Adrenal gland (tissue), 12 donors: Measurements from ENCODE around the gene EIF5B. TPM values are rescaled to one million over a fixed set of nuclear protein-coding genes. Genes with fewer than 3 reads are reported as not detected.
"Not testable (repeated sequence)": the region's sequence is repeated elsewhere in the genome, so short reads cannot be mapped to it uniquely, and the experiment has no call there.

Source experiments
- DNase-seq, 7 donors: peaks; one replicate each; pipeline ENCODE4 v3.0.0-alpha.2; 2019 to 2020
- H3K27ac ChIP-seq, 5 donors: fragments of 200-600 bp; sonication (generic) in 4 of 5; 1 replicate in 3 of 5; 2 replicates in 2 of 5; pipeline versions ENCODE4 v1.5.1 to v1.8.0; 2016 to 2020; ENCODE audit warnings: mild to moderate bottlenecking in 1 of 5
- H3K27me3 ChIP-seq: fragments of 200-600 bp; 2 replicates; pipeline ENCODE4 v1.8.0; 2021
- H3K36me3 ChIP-seq, 2 donors: fragments of 200-600 bp; replicated peaks in 1 of 2; 1 replicate in 1 of 2; 2 replicates in 1 of 2; pipeline versions ENCODE4 v1.5.1 to v1.8.0; 2018 to 2022
- H3K4me1 ChIP-seq, 2 donors: fragments of 200-600 bp; replicated peaks in 1 of 2; 1 replicate in 1 of 2; 2 replicates in 1 of 2; pipeline versions ENCODE4 v1.5.1 to v1.8.0; 2018 to 2021
- H3K4me3 ChIP-seq, 4 donors: fragments of 200-600 bp; sonication (generic) in 3 of 4; one replicate each; pipeline ENCODE4 v1.5.1; 2016 to 2018
- H3K9me3 ChIP-seq, 3 donors: fragments of 200-600 bp; sonication (generic) in 1 of 3; replicated peaks in 1 of 3; 1 replicate in 2 of 3; 2 replicates in 1 of 3; pipeline versions ENCODE4 v1.5.1 to v1.8.0; 2016 to 2021
- POLR2A ChIP-seq, 2 donors: fragments of 450-650 bp; IDR thresholded peaks; one replicate each; pipeline ENCODE4 v1.6.1; 2017; ENCODE audit warnings: antibody characterized with exemption in 2 of 2, mild to moderate bottlenecking in 2 of 2, moderate library complexity in 1 of 2
- WGBS, 4 donors: extraction: QIAGEN DNeasy Blood & Tissue Kit in 2 of 4; methylation state at CpG; one replicate each; pipeline versions ENCODE4 v1.1.5 to v1.1.7; 2013 to 2017; 5-methylcytosine and 5-hydroxymethylcytosine counted together
- intact Hi-C, 2 donors: fragments of 100-400 bp; cut with DNase I; formaldehyde crosslinking; loops; one replicate each; pipeline versions ENCODE4 v1.14.1 to v1.15.0; 2022 to 2023
- polyA plus RNA-seq, 3 donors: library from polyadenylated mRNA; stranded (reverse); fragments of 200-250 nt in 2 of 3; fragments of 350-450 nt in 1 of 3; fragmentation: Illumina TruSeq in 1 of 3; extraction: RNeasy Lipid Tissue Mini Kit (QIAGEN cat#74804) in 1 of 3; gene quantifications; one replicate each; pipeline ENCODE4 v1.2.3, GENCODE V29; 2013 to 2014
- total RNA-seq, 9 donors: library from RNA; depleted of rRNA in 4 of 9; stranded (reverse); fragments of >200 nt in 4 of 9; fragments of 120-200 nt in 1 of 9; fragmentation: NEBNext Ultra II Directional in 1 of 9; extraction: Animal tissue kit (Norgen Biotek cat#: 25700) in 1 of 9; gene quantifications; one replicate each; pipeline versions ENCODE4 v1.1.0 to v1.2.4, GENCODE V29; 2013 to 2023
- TF ChIP-seq, protein P1 (sequence below), 6 experiments: fragments of 450-650 bp in 4 of 6; fragments of 200-600 bp in 2 of 6; sonication (generic) in 1 of 6; IDR thresholded peaks; 1 replicate in 5 of 6; 2 replicates in 1 of 6; pipeline versions ENCODE4 v1.5.1 to v1.8.0; 2016 to 2021; ENCODE audit warnings: antibody characterized with exemption in 6 of 6, mild to moderate bottlenecking in 2 of 6, moderate library complexity in 1 of 6
- donor health status: healthy with polysubstance abuse.
- donor health status: Bipolar disorder and iron deficiency.
- donor health status: DM: yes; HTN: yes; CAD: no.
- donor health status: DM: no; HTN: no; CAD: no.
- donor health status: DM: no; HTN: no; CAD: no.
- donor health status: DM: yes; HTN: yes; CAD: no.

Gene EIF5B
- total and polyA plus RNA-seq, 12 donors: 11.1 to 71.3 (median 27.4) TPM

DNA sequence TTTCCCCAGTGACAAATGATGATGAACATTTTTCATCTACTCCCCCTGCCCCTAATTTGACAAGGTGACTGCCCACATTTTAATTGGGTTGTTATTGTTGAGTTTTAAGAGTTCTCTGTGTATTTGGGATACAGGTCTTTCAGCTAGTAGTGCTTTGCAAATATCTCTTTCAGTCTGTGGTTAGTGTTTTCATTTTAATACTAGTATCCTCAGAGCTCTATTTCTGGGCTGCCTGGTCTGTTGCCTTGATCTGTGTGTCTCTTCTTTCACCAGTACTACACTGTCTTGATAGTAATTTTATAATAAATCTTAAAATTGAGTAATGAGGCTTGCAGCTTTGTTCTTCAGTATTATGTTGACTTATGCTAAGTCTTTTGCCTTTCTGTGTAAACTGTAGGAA lies 19.7 kb downstream of the EIF5B start:
- Histone ChIP-seq H3K4me1 (peaks cover 0 to 9% of the 10 kb centered on the region in 2 donors), H3K9me3 (no peaks in the 10 kb centered on the region), H3K36me3 (peaks cover 0 to 6% of the 10 kb centered on the region in 2 donors), H3K27me3 (no peaks in the 10 kb centered on the region), H3K4me3 (no peak overlapping the region), H3K27ac (no peak overlapping the region)
- TF ChIP-seq, protein P1, sequence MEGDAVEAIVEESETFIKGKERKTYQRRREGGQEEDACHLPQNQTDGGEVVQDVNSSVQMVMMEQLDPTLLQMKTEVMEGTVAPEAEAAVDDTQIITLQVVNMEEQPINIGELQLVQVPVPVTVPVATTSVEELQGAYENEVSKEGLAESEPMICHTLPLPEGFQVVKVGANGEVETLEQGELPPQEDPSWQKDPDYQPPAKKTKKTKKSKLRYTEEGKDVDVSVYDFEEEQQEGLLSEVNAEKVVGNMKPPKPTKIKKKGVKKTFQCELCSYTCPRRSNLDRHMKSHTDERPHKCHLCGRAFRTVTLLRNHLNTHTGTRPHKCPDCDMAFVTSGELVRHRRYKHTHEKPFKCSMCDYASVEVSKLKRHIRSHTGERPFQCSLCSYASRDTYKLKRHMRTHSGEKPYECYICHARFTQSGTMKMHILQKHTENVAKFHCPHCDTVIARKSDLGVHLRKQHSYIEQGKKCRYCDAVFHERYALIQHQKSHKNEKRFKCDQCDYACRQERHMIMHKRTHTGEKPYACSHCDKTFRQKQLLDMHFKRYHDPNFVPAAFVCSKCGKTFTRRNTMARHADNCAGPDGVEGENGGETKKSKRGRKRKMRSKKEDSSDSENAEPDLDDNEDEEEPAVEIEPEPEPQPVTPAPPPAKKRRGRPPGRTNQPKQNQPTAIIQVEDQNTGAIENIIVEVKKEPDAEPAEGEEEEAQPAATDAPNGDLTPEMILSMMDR (IDR thresholded peaks at IDR 0.05): no peak
- no peak for TF ChIP-seq POLR2A (IDR thresholded peaks at IDR 0.05)
- intact Hi-C loops: no loop called here
- DNase-seq: no peak

DNA sequence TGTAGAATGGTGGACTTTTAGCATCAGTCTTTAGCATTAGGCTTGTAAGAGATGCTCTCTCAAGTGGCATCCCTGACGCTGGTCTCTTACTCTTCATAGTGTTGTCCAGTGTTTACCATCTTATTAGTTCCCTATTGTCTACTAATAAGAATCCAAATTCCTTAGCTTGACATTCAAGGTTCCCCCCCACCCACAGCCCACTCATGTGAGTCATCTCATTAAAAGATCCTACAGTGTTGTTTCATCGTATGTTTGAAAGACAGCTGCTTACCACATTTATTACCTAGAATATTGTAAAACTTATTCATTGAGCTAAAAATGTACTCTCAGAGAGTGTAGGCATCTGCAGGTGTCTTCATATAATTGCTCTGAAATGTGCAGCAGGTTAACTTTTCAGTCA lies 28.5 kb downstream of the EIF5B start:
- Histone ChIP-seq H3K4me3 (no peak overlapping the region), H3K27ac (no peak overlapping the region), H3K27me3 (no peaks in the 10 kb centered on the region), H3K4me1 (peaks cover 0 to 9% of the 10 kb centered on the region in 2 donors), H3K9me3 (no peaks in the 10 kb centered on the region), H3K36me3 (peaks cover 0 to 68% of the 10 kb centered on the region in 2 donors)
- WGBS, 4 donors: 40 to 92% (median 73%) methylated on average over 2 of the region's 2 CpGs
- DNase-seq: no peak
- TF ChIP-seq POLR2A (IDR thresholded peaks at IDR 0.05): no peak
- TF ChIP-seq, protein P1 (IDR thresholded peaks at IDR 0.05): no peak
- intact Hi-C loops: no loop called here

DNA sequence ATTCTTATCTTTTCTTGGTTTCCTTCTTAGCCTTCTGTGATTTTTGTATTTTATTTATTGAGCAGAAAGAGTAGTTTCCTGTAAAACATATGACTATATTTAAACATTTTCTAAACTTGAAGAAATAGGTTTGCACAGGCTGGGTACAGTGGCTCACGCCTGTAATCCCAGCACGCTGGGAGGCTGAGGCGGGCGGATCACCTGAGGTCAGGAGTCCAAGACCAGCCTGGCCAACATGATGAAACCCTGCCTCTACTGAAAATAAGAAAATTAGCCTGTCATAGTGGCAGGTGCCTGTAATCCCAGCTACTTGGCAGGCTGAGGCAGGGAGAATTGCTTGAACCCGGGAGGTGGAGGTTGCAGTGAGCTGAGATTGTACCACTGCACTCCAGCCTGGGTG lies 31.7 kb downstream of the EIF5B start:
- H3K36me3 ChIP-seq: peaks cover 0 to 70% of the 10 kb centered on the region in 2 donors
- H3K27ac ChIP-seq, DNase-seq, H3K4me1 ChIP-seq, H3K9me3 ChIP-seq, H3K27me3 ChIP-seq, intact Hi-C loops, H3K4me3 ChIP-seq: not testable (repeated sequence)
- 96 to 98% (median 98%) methylated on average over 5 of the region's 5 CpGs for WGBS, 4 donors

DNA sequence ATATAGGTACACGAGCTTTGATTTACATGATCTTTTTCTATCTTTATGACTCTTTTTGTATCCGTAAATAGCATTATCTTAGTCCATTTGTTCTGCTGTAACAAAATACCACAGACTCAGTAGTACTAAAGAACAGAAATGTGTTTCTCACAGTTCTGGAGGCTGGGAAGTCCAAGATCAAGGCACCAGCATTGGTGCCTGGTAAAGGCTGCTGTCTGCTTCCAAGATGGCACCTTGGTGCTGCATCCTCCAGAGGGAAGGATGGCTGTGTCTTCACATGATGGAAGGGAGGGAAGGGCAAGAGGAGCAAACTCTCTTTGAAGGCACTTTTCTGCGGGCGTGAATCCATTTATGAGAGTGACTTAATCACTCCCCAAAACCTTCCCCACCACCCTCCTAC lies 36.0 kb downstream of the EIF5B start:
- WGBS, 4 donors: 96 to 98% (median 97%) methylated on average over 4 of the region's 4 CpGs
- H3K36me3 ChIP-seq: peaks cover 0 to 53% of the 10 kb centered on the region in 2 donors
- TF ChIP-seq POLR2A (IDR thresholded peaks at IDR 0.05): no peak
- TF ChIP-seq, protein P1 (IDR thresholded peaks at IDR 0.05): no peak

DNA sequence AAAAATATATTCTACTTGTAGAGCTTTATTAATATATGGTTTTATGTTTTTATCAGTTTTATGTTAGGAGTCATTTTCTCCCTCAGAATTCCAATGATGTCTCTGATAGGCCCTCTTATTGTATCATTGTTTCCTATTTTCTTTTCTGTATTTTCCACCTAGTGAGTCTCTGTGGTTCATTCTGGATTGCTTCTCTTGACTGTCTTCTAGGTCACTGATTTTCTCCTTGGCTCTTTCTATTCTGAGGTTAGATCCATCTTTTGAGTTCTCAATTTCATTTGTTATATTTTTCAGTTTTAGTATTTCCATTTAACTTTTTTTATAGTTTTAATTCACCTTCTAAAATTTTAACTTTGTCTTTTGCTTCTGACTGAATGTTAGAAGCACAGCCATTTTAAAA lies 37.6 kb downstream of the EIF5B start:
- Histone ChIP-seq H3K27ac (no peak overlapping the region), H3K36me3 (peaks cover 0 to 50% of the 10 kb centered on the region in 2 donors), H3K9me3 (no peaks in the 10 kb centered on the region), H3K4me1 (no peaks in the 10 kb centered on the region), H3K27me3 (no peaks in the 10 kb centered on the region), H3K4me3 (no peak overlapping the region)
- TF ChIP-seq, protein P1 (IDR thresholded peaks at IDR 0.05): no peak
- no peak for TF ChIP-seq POLR2A (IDR thresholded peaks at IDR 0.05)
- no peak for DNase-seq
- intact Hi-C loops: no loop called here

More for the DNA sequence above, 36.0 kb downstream of the EIF5B start:
- Histone ChIP-seq H3K9me3 (no peaks in the 10 kb centered on the region), H3K27ac (no peak overlapping the region), H3K4me1 (no peaks in the 10 kb centered on the region), H3K27me3 (no peaks in the 10 kb centered on the region), H3K4me3 (no peak overlapping the region)
- DNase-seq: no peak
- intact Hi-C loops: no loop called here
